CD14-positive monocyte (primary cell): ENCODE measurements around the gene SYMPK. TPM values are rescaled to one million over a fixed set of nuclear protein-coding genes. Genes with fewer than 3 reads are reported as not detected.
A peak's percentile ranks its signal among the peaks of the same experiment; 100 is the strongest.

ENCODE experiments used
- DNase-seq, 3 donors: peaks; one replicate each; pipeline ENCODE4 v3.0.0-alpha.2; 2011 to 2022
- H2AFZ ChIP-seq: 2 replicates; pipeline ENCODE4 v1.6.0; 2012; ENCODE audit warnings: mild to moderate bottlenecking, low read depth, low read length, inconsistent platforms; ENCODE audit not compliant: insufficient read depth, poor library complexity, severe bottlenecking
- H3K27ac ChIP-seq, 2 donors: 1 replicate in 1 of 2; 2 replicates in 1 of 2; pipeline ENCODE4 v1.5.1; 2012 to 2013; ENCODE audit warnings: low read length in 2 of 2, control low read depth in 1 of 2, inconsistent platforms in 1 of 2, low read depth in 1 of 2, mild to moderate bottlenecking in 1 of 2
- H3K27me3 ChIP-seq, 2 donors: one replicate each; pipeline versions ENCODE4 v1.6.0 to v1.6.1; 2011 to 2013; ENCODE audit warnings: low read length in 2 of 2; ENCODE audit not compliant: control insufficient read depth in 2 of 2, insufficient read depth in 2 of 2
- H3K36me3 ChIP-seq, 2 donors: replicated peaks in 1 of 2; 1 replicate in 1 of 2; 2 replicates in 1 of 2; pipeline versions ENCODE4 v1.5.1 to v1.6.1; 2012 to 2013; ENCODE audit warnings: low read length in 2 of 2, control low read depth in 1 of 2, inconsistent platforms in 1 of 2, mild to moderate bottlenecking in 1 of 2; ENCODE audit not compliant: insufficient read depth in 2 of 2, control insufficient read depth in 1 of 2
- H3K4me1 ChIP-seq, 2 donors: 1 replicate in 1 of 2; 2 replicates in 1 of 2; pipeline versions ENCODE4 v1.5.1 to v1.6.1; 2012 to 2013; ENCODE audit warnings: low read length in 2 of 2, control low read depth in 1 of 2, inconsistent platforms in 1 of 2, mild to moderate bottlenecking in 1 of 2, moderate library complexity in 1 of 2; ENCODE audit not compliant: insufficient read depth in 2 of 2, control insufficient read depth in 1 of 2
- H3K4me2 ChIP-seq: replicated peaks from 2 replicates; pipeline ENCODE3; 2012; ENCODE audit warnings: low read length, moderate library complexity, mild to moderate bottlenecking; ENCODE audit not compliant: poor library complexity, severe bottlenecking; ENCODE audit errors: extremely low read depth
- H3K4me3 ChIP-seq, 3 experiments: fragments of 200-600 bp in 1 of 3; sonication (generic) in 1 of 3; replicated peaks in 1 of 3; 1 replicate in 2 of 3; 2 replicates in 1 of 3; pipeline ENCODE4 v1.5.1; 2011 to 2013; ENCODE audit warnings: low read length in 3 of 3, mild to moderate bottlenecking in 3 of 3, control low read depth in 2 of 3, low read depth in 2 of 3, inconsistent platforms in 1 of 3, moderate library complexity in 1 of 3
- H3K79me2 ChIP-seq: 2 replicates; pipeline ENCODE4 v1.6.0; 2012; ENCODE audit warnings: mild to moderate bottlenecking, control low read depth, inconsistent platforms, low read length, moderate library complexity; ENCODE audit not compliant: insufficient read depth
- H3K9ac ChIP-seq: 2 replicates; pipeline ENCODE4 v1.6.0; 2017; ENCODE audit warnings: low read length, mild to moderate bottlenecking; ENCODE audit not compliant: insufficient read depth, poor library complexity, severe bottlenecking
- H3K9me3 ChIP-seq, 2 donors: replicated peaks in 1 of 2; 1 replicate in 1 of 2; 2 replicates in 1 of 2; pipeline versions ENCODE4 v1.5.1 to v1.6.1; 2012 to 2013; ENCODE audit warnings: low read length in 2 of 2, control low read depth in 1 of 2; ENCODE audit not compliant: control insufficient read depth in 1 of 2, insufficient read depth in 1 of 2
- H4K20me1 ChIP-seq: 2 replicates; pipeline ENCODE4 v1.6.0; 2012; ENCODE audit warnings: mild to moderate bottlenecking, low read length, control low read depth, moderate library complexity; ENCODE audit not compliant: insufficient read depth
- H3K27ac Mint-ChIP-seq, 7 donors: one replicate each; pipeline ENCODE4 v1.8.0; 2020; ENCODE audit warnings: mild to moderate bottlenecking in 7 of 7, mixed read lengths in 7 of 7, moderate library complexity in 6 of 7, inconsistent platforms in 2 of 7
- H3K27me3 Mint-ChIP-seq, 3 donors: one replicate each; pipeline ENCODE4 v1.8.0; 2021 to 2022; ENCODE audit warnings: low read depth in 3 of 3, mild to moderate bottlenecking in 3 of 3, mixed read lengths in 3 of 3, moderate library complexity in 3 of 3, inconsistent platforms in 1 of 3
- H3K36me3 Mint-ChIP-seq, 2 donors: one replicate each; pipeline ENCODE4 v1.8.0; 2020; ENCODE audit warnings: mixed read lengths in 2 of 2, inconsistent platforms in 1 of 2, mild to moderate bottlenecking in 1 of 2
- H3K4me1 Mint-ChIP-seq: one replicate; pipeline ENCODE4 v1.8.0; 2020; ENCODE audit warnings: mild to moderate bottlenecking, mixed read lengths
- H3K4me3 Mint-ChIP-seq, 2 donors: one replicate each; pipeline ENCODE4 v1.8.0; 2020; ENCODE audit warnings: mild to moderate bottlenecking in 2 of 2, mixed read lengths in 2 of 2, moderate library complexity in 1 of 2
- H3K9me3 Mint-ChIP-seq, 7 donors: one replicate each; pipeline ENCODE4 v1.8.0; 2020 to 2022; ENCODE audit warnings: mixed read lengths in 7 of 7, mild to moderate bottlenecking in 6 of 7, moderate library complexity in 6 of 7, inconsistent platforms in 2 of 7
- CTCF ChIP-seq: fragments of 200-600 bp; IDR thresholded peaks from one replicate; pipeline ENCODE4 v1.8.0; 2022; ENCODE audit warnings: antibody characterized with exemption, mild to moderate bottlenecking
- WGBS: methylation state at CpG from one replicate; pipeline ENCODE4 v1.1.5; 2013; ENCODE audit warnings: missing lambda C conversion rate; ENCODE audit not compliant: insufficient coverage; 5-methylcytosine and 5-hydroxymethylcytosine counted together
- intact Hi-C, 2 donors: fragments of 100-400 bp; cut with micrococcal nuclease; formaldehyde crosslinking; loops; one replicate each; pipeline versions ENCODE4 v1.15.0 to v1.15.1; 2023
- polyA plus RNA-seq, 3 donors: library from polyadenylated mRNA; depleted of rRNA in 1 of 3; unstranded in 2 of 3; stranded (reverse) in 1 of 3; fragments of 300-500 nt in 2 of 3; fragments of >200 nt in 1 of 3; fragmentation: Illumina TruSeq in 2 of 3; gene quantifications; 1 replicate in 2 of 3; 2 replicates in 1 of 3; pipeline ENCODE4 v1.2.3, GENCODE V29; 2012 to 2021

The SYMPK gene
- polyA plus RNA-seq, 3 donors: 5.6 to 96.1 (median 15.7) TPM

- 94% methylated on average over 9 of the region's 10 CpGs for WGBS
- H3K9me3 Mint-ChIP-seq: peaks cover 0 to 3% (median 0%) of the 10 kb centered on the region in 7 donors
- Histone ChIP-seq H3K4me3 (no peak overlapping the region), H2AFZ (no peak overlapping the region), H3K4me1 (peaks cover 19 to 31% of the 10 kb centered on the region in 2 donors), H3K27ac (no peak overlapping the region), H3K4me2 (no peak overlapping the region), H3K36me3 (peaks cover 2 to 8% of the 10 kb centered on the region in 2 donors), H3K9me3 (no peaks in the 10 kb centered on the region), H3K27me3 (peaks cover 0 to under 1% of the 10 kb centered on the region in 2 donors), H3K79me2 (peaks cover 18% of the 10 kb centered on the region), H4K20me1 (peaks cover 14% of the 10 kb centered on the region), H3K9ac (no peak overlapping the region)
- H3K27ac Mint-ChIP-seq: no peak overlapping the region
- H3K4me3 Mint-ChIP-seq: no peak overlapping the region
- peaks cover 18% of the 10 kb centered on the region for H3K4me1 Mint-ChIP-seq
- H3K27me3 Mint-ChIP-seq: peaks cover 14 to 31% (median 30%) of the 10 kb centered on the region in 3 donors
- no peak for DNase-seq
- intact Hi-C loops: no loop called here
- no peak for TF ChIP-seq CTCF
- peaks cover 8 to 11% of the 10 kb centered on the region in 2 donors for H3K36me3 Mint-ChIP-seq
These were observed 42.1 kb upstream of the SYMPK start for GRCh38 chr19:45905011-45905410.

- Histone ChIP-seq H3K36me3 (peaks cover 14 to 29% of the 10 kb centered on the region in 2 donors), H3K79me2 (peaks cover 18% of the 10 kb centered on the region), H3K4me1 (peaks cover 19 to 31% of the 10 kb centered on the region in 2 donors), H3K27me3 (no peaks in the 10 kb centered on the region), H3K4me3 (peak overlapping the region; percentile 67 to 94 (median 93)), H2AFZ (peak overlapping the region; percentile 98), H3K9me3 (no peaks in the 10 kb centered on the region), H3K27ac (peak overlapping the region; percentile 75 to 79), H4K20me1 (peaks cover 14% of the 10 kb centered on the region), H3K9ac (peak overlapping the region; percentile 72), H3K4me2 (peak overlapping the region; percentile 97)
- Mint-ChIP-seq H3K9me3 (peaks cover 0 to 3% (median 0%) of the 10 kb centered on the region in 7 donors), H3K27me3 (peaks cover 7 to 23% (median 23%) of the 10 kb centered on the region in 3 donors), H3K4me3 (peak overlapping the region; percentile 80 to 95), H3K27ac (peak overlapping the region; percentile 37 to 92 (median 83)), H3K36me3 (peaks cover 23 to 31% of the 10 kb centered on the region in 2 donors), H3K4me1 (peaks cover 21% of the 10 kb centered on the region)
- DNase-seq: peak; percentile 97 to 98 (median 98)
- WGBS: 4% methylated on average over 54 of the region's 73 CpGs
- no peak for TF ChIP-seq CTCF
- intact Hi-C loops: loop anchor here (2.0 to 5.0 kb wide), 3 partner anchors 16 to 41 kb away; partner anchors contain the start of genes FOXA3 (in 1 of the 2), IRF2BP1 (in 1 of the 2) and SYMPK (in 1 of the 2)
These were observed 40.0 kb upstream of the SYMPK start for GRCh38 chr19:45902651-45903625.
